Testis (tissue), 3 donors: ENCODE data around the gene WDR86. TPM values are rescaled to one million over a fixed set of nuclear protein-coding genes. Genes with fewer than 3 reads are reported as not detected.

ENCODE experiments used
- DNase-seq: peaks from one replicate; pipeline ENCODE4 v3.0.0-alpha.2; 2019
- H3K27ac ChIP-seq, 2 donors: fragments of 200-600 bp; sonication (generic); one replicate each; pipeline ENCODE4 v1.5.1; 2019
- H3K27me3 ChIP-seq: fragments of 200-600 bp; sonication (generic); one replicate; pipeline ENCODE4 v1.5.1; 2019
- H3K36me3 ChIP-seq: fragments of 200-600 bp; sonication (generic); one replicate; pipeline ENCODE4 v1.5.1; 2017; ENCODE audit warnings: low read depth; ENCODE audit errors: missing control alignments
- H3K4me1 ChIP-seq: fragments of 200-600 bp; sonication (generic); one replicate; pipeline ENCODE4 v1.5.1; 2019
- H3K4me3 ChIP-seq, 2 donors: fragments of 200-600 bp; sonication (generic); one replicate each; pipeline ENCODE4 v1.5.1; 2017 to 2019
- H3K9me3 ChIP-seq: fragments of 200-600 bp; sonication (generic); one replicate; pipeline ENCODE4 v1.5.1; 2017
- POLR2A ChIP-seq: fragments of 450-650 bp; IDR thresholded peaks from one replicate; pipeline ENCODE4 v1.6.1; 2017; ENCODE audit warnings: antibody characterized with exemption, mild to moderate bottlenecking, moderate library complexity
- WGBS, 2 donors: methylation state at CpG; one replicate each; pipeline ENCODE4 v1.1.5; 2018; 5-methylcytosine and 5-hydroxymethylcytosine counted together
- intact Hi-C: fragments of 100-400 bp; cut with DNase I; formaldehyde crosslinking; loops from one replicate; pipeline ENCODE4 v1.15.1; 2023; ENCODE audit warnings: low total_unique reads
- polyA plus RNA-seq: library from polyadenylated mRNA; stranded (reverse); fragments of 350-450 nt; fragmentation: Illumina TruSeq; extraction: RNeasy Lipid Tissue Mini Kit (QIAGEN cat#74804); gene quantifications from one replicate; pipeline ENCODE4 v1.2.3, GENCODE V29; 2014; ENCODE audit warnings: low read depth, low replicate concordance; ENCODE audit not compliant: insufficient read depth
- total RNA-seq, 2 donors: library from RNA; depleted of rRNA; stranded (reverse); fragments of >200 nt; gene quantifications; one replicate each; pipeline ENCODE4 v1.2.3, GENCODE V29; 2016
- TF ChIP-seq, protein P1 (sequence below), 3 experiments: fragments of 450-650 bp in 2 of 3; fragments of 200-600 bp in 1 of 3; sonication (generic) in 1 of 3; IDR thresholded peaks; one replicate each; pipeline ENCODE4 v1.5.1; 2016 to 2019; ENCODE audit warnings: antibody characterized with exemption in 3 of 3, mild to moderate bottlenecking in 2 of 3, moderate library complexity in 1 of 3

Gene WDR86
- total and polyA plus RNA-seq, 3 donors from 2014 or later, result 2.8 to 20.3 (median 9.6) TPM

DNA sequence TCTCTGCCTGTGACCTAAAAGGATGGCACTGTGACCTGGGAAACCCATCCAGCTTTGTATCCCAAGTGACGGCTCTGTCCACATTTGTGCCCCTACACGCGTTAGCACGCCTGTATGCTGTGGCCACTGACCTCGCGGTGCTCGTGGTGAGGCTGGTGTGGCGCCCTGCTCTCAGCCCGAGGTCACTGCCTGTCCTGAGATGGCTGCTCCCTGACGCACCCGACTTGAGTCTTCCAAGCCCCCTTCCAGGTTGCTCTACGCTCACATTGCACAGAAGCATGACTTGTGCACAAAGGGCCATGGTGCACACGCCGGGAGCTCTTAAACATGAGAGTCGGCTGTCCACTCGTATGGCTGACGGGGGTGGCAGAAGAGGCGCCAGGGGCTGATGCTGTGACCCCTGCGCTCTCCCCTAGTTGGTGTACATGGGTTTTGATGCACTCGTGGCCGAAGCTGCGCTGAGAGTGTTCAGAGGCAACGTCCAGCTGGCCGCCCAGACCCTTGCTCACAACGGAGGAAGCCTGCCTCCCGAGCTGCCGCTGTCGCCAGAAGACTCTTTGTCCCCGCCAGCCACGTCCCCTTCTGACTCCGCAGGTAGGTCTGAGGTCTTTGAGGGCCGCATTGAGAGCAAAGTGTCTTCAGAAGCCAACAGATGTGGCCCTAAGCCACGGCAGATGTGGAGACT lies 33.5 kb downstream of the WDR86 start:
- H3K36me3 ChIP-seq, result no peaks in the 10 kb centered on the region
- intact Hi-C loops, result no loop called here
- H3K27me3 ChIP-seq, result no peaks in the 10 kb centered on the region

DNA sequence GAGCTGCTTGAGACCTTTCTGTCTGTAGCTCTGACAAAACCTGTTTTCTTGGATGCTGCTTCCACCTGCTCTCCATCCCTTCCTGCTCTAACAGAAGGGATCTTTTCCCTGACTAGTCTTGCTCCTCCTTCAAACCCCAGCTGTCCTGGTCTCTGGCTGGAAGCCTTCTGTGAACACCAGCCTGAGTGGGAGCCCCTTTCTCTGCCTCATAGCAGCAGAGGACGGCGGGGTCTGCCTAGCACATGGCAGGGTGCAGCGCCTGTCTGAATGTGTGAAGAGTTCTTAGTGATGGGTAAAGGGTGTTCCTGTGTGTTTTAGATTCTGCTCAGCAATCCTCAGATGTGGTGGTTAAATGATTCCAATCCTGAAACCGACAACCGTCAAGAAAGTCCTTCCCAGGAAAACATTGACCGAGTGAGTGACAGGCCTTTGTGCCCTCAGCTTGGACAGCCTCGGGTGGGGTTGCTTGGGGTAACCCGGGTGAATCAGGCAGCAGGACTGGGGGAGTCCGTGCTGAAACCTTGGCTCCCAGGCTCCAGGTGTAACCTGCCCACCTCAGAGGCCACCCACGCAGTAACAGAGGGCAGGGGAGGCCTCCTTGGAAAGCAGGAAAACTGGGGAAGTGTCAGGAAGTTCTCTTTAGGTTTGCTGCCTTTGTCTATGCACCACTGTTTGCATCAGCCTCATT lies 34.2 kb downstream of the WDR86 start:
- Histone ChIP-seq H3K4me1 (no peaks in the 10 kb centered on the region), H3K27me3 (no peaks in the 10 kb centered on the region), H3K36me3 (no peaks in the 10 kb centered on the region), H3K4me3 (no peak overlapping the region), H3K9me3 (no peaks in the 10 kb centered on the region), H3K27ac (no peak overlapping the region)
- no peak for DNase-seq
- 95 to 96% methylated on average over 10 of the region's 10 CpGs for WGBS, 2 donors
- intact Hi-C loops, result no loop called here
- TF ChIP-seq, protein P1, sequence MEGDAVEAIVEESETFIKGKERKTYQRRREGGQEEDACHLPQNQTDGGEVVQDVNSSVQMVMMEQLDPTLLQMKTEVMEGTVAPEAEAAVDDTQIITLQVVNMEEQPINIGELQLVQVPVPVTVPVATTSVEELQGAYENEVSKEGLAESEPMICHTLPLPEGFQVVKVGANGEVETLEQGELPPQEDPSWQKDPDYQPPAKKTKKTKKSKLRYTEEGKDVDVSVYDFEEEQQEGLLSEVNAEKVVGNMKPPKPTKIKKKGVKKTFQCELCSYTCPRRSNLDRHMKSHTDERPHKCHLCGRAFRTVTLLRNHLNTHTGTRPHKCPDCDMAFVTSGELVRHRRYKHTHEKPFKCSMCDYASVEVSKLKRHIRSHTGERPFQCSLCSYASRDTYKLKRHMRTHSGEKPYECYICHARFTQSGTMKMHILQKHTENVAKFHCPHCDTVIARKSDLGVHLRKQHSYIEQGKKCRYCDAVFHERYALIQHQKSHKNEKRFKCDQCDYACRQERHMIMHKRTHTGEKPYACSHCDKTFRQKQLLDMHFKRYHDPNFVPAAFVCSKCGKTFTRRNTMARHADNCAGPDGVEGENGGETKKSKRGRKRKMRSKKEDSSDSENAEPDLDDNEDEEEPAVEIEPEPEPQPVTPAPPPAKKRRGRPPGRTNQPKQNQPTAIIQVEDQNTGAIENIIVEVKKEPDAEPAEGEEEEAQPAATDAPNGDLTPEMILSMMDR (IDR thresholded peaks at IDR 0.05), result no peak
- no peak for TF ChIP-seq POLR2A

More for the DNA sequence above, 33.5 kb downstream of the WDR86 start:
- Histone ChIP-seq H3K27ac (no peak overlapping the region), H3K9me3 (no peaks in the 10 kb centered on the region), H3K4me1 (peaks cover 6% of the 10 kb centered on the region), H3K4me3 (no peak overlapping the region)
- no peak for DNase-seq
- TF ChIP-seq, protein P1 (IDR thresholded peaks at IDR 0.05), result no peak
- no peak for TF ChIP-seq POLR2A
- 93 to 95% methylated on average over 21 to 33 of the region's 33 CpGs for whole genome bisulfite sequencing, 2 donors

DNA sequence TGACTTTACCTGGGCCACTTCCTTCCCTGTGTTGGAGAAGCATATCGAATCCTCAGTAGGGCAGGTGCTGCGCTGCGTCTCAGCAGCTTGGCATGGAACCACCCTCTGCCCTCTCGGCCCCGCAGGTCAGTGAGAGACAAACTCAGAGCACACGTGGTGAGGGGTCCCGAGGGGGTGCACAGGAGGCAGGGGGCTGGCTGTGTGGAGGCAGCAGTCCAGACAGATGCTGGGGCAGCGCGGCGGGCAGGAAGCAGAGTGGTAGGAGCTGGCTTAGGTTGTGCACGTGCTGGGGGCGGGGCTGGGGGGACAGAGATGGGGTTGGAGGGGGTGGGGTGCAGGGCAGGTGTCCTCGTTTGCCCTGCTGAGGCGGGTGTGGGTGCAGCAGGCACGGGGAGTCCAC lies 35.1 kb downstream of the WDR86 start:
- H3K27me3 ChIP-seq, result no peaks in the 10 kb centered on the region
- intact Hi-C loops, result no loop called here
- 76 to 90% methylated on average over 10 to 15 of the region's 15 CpGs for WGBS, 2 donors
- TF ChIP-seq, protein P1 (IDR thresholded peaks at IDR 0.05), result no peak
- TF ChIP-seq POLR2A, result no peak
- no peak overlapping the region for H3K4me3 ChIP-seq
- H3K9me3 ChIP-seq, result no peaks in the 10 kb centered on the region
- no peaks in the 10 kb centered on the region for H3K4me1 ChIP-seq
- H3K36me3 ChIP-seq, result no peaks in the 10 kb centered on the region
- H3K27ac ChIP-seq, result no peak overlapping the region
- DNase-seq, result no peak

DNA sequence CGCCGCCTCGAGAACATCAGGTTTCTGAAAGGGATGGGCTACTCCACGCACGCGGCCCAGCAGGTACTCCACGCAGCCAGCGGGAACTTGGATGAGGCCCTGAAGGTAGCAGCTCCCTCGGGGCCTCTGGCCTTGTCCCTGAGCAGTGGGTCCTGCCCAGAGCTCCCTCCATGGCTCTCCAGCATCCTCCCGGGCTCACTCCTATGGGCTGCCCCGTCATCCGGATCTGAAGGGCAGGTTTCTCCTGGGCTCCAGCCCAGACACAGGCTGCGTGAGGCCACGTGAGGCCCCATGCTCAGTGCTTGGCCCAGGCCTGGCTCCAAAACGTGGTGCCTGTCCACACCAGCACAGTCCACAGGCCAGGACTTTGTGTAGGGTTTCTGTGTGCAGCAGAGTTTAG lies 35.7 kb downstream of the WDR86 start:
- no peaks in the 10 kb centered on the region for H3K36me3 ChIP-seq
- intact Hi-C loops, result no loop called here
- no peak for TF ChIP-seq POLR2A
- TF ChIP-seq, protein P1 (IDR thresholded peaks at IDR 0.05), result no peak

More for the DNA sequence above, 35.7 kb downstream of the WDR86 start:
- H3K27ac ChIP-seq, result no peak overlapping the region
- H3K27me3 ChIP-seq, result no peaks in the 10 kb centered on the region
- no peak overlapping the region for H3K4me3 ChIP-seq
- 89 to 90% methylated on average over 13 to 15 of the region's 15 CpGs for WGBS, 2 donors
- no peak for DNase-seq
- H3K9me3 ChIP-seq, result no peaks in the 10 kb centered on the region
- H3K4me1 ChIP-seq, result no peaks in the 10 kb centered on the region
